GM19468 (cell line): ENCODE measurements around the gene MAN1C1.

Experiments
- ATAC-seq: cut with Tn5 transposase; IDR thresholded peaks from one replicate; pipeline ENCODE4 v1.9.1; 2021; ENCODE audit warnings: mild to moderate bottlenecking, moderate library complexity, moderate number of reproducible peaks; ENCODE audit not compliant: unreplicated experiment; ENCODE audit errors: extremely low read depth

MAN1C1 gene

DNA sequence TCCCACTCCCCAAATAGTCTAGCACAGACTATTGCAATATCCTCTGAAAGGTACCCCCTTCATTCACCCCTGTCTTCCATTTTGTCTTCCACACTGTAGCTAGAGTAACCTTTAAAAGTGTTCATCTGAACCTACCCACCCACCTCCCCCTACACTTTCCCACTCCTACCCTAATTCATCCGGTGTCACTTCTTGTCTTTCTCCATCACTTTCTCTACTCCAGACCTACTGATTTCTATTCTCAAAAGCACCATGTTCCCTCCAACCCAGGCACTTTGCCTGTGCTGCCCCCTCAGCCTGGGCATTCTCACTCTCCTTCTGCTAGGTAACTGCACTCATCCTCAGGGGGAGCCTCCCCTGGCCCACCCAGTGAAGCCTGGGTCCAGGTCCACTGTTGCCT lies 4.7 kb upstream of the MAN1C1 start:
- no peak for ATAC-seq

DNA sequence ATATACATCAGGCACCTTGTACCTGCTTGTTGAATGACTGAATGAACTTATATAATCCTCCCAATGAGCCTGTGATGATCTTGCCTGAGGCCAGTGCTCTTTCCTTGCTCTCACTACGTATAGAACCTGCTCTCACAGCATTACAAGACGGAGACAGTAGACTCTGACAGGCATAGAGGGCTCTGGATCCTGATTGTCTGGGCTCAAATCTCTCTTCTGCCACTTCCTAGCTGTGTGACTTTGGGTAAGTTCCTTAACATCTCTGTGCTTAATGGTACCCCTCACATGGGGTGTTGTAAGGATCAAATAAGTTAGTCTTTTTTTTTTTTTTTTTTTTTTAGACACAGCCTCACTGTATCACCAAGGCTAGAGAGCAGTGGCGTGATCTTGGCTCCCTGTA lies 4.2 kb upstream of the MAN1C1 start:
- no peak for ATAC-seq

DNA sequence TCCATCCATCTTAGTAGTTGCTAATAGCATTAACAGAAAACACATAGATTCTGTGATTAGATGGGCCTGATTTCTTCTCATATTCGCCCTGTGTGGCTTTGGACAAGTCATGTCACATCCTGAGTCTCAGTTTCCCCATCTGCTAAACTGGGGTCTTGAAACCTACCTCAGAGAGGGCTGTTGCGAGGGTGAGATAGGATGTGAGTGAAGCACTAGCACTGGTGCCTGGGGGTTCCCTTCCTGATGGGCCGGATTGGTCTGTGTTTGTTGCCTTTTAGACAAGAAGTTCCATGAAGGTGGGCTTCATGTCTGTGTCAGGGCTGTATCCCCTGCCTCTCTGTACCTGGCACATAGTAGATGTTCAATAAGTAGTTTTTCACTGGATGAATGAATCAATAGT lies 3.5 kb upstream of the MAN1C1 start:
- no peak for ATAC-seq

DNA sequence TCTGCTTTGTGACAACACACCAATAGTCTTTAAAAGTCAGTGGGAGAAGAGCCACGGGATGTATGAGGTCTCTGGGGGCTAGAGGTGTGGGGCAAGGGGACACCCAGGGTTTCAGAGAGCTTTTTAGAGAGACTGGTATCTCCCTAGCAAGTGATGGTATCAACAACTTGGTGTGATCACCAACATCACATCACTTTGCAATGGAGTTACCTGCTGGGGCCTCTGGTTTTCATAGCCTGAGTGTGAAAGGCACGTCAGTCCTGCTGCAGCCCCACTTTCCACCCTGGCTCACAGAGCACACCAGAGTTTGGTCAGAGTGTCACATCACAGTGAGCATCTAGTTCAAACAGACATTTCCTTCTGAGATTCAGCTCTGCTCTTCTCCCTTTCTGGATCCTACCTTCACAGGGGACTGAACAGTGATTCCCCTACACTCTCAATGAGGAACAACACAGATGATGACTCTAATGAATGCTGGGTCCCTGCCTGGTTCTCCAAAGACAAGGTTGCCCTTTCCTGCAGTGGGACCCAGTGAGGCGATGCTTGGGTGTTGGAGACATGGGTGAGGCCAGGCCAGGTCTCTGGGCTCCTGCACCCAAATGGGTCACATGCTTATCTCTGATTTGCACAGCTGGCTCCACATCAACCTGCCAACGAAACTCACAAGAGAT lies 2.0 kb upstream of the MAN1C1 start:
- no peak for ATAC-seq

DNA sequence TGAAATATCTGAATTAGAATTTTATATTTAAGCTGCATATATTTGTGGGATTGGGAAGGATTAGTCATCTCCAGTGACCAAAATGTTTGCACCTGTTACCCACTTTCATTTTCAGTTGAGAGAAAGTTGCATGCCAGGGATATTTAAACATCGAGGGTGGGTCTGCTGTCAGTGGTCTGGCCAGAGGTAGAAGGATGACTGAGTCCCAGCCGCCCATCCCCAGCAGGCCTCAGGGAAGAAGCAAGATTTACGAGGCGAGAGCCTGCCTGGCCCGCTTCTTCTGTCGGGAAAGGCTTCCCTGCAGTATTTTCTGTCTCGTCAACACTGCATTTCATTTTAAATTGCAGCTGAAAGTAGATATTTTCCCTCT lies 1.4 kb upstream of the MAN1C1 start:
- no peak for ATAC-seq

DNA sequence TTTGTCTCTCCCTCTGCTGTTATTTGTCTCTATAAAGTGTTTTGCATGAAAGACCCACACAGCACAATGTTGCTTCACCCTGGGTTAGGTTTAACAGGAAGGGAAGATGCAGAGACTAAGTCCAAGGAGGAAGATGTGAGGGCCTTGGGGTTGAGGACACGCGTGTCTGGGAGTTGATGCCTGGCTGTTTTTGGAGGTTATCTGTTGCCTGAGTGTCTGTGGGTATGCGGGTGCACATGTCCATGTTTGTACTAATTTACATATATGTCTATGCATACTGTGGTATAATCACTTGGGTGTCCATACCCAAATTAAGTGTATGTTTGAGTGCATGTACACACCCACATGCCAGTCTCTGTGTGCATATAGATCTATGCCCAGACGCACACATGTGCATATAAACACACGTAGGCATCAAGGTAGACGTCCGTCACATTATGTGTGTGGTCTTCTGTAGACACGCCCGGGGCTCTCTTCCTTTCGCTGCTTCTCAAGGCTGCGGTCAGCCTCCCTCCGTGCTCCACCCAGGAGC lies 962 bp upstream of the MAN1C1 start:
- ATAC-seq, result no peak

DNA sequence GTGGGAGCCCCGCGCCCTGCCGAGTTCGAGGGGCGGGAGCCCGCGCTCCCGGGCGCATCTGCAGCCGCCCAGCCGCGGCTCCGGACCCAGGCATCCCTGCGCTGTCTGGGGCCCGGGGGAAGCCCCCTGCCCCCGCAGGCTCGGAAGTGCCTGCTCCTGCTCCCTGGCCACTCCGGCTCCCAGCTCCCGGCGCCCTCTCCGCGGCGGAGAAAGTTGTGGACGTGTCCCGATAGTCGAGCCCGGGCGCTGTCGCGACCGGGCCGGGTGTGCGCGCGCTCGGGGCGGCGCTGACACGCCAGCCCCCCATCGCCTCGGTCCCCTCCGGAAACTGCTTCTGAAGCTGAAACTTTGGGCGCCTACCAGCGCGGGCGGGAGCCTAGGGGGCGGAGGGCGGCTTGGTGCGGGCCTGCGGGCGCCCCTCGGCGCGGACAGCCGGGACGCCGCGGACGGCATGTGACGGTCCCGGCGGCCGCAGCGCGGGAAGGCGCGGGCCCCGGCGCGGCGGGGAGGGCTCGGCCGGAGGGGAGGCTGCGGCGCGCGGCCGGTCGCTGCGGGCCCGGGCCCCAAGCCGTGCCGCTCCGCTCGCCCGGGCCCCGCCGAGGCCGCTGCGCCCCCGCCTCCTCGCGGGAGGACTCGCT lies 515 bp downstream of the MAN1C1 start:
- no peak for ATAC-seq

DNA sequence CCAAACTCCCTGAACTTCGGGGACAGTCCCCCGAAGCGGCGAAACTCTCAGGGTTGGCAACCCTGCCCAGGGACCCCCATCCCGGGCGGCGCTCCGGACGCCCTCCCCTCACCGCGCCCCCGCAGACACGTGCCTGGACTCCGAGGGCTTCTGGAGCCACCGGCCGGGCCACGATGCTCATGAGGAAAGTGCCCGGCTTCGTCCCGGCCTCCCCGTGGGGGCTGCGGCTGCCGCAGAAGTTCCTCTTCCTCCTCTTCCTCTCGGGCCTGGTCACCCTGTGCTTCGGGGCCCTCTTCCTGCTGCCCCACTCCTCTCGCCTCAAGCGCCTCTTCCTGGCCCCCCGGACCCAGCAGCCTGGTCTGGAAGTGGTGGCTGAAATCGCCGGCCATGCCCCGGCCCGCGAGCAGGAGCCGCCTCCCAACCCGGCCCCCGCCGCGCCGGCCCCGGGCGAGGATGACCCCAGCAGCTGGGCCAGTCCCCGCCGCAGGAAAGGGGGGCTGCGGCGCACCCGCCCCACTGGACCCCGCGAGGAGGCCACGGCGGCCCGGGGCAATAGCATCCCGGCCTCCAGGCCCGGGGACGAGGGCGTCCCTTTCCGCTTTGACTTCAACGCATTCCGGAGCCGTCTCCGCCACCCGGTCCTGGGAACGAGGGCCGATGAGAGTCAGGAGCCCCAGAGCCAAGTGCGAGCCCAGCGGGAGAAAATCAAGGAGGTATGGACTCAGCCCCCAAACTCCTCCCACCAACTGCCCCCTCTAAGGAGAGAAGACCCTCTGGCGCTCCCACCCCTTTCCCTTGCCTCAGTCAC lies 1.2 kb downstream of the MAN1C1 start:
- ATAC-seq, result no peak

DNA sequence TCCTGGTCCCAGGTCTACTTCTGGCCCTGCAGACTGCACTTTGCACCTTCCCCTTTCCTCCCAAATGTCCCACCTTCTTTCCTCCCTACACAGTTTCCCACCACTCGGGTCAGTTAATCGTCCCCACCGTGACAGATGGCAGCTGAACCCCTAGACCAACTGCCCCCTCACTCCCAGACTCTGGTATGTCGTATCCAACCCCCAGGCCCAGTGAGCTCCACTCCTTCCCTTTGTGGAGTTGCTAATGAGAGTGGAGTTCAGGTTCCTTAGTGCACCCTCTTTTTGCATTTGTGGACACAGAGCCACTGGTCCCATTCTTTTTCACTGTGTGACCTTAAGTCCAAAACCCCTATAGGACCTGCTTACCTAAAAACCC lies 1.8 kb downstream of the MAN1C1 start:
- no peak for ATAC-seq

DNA sequence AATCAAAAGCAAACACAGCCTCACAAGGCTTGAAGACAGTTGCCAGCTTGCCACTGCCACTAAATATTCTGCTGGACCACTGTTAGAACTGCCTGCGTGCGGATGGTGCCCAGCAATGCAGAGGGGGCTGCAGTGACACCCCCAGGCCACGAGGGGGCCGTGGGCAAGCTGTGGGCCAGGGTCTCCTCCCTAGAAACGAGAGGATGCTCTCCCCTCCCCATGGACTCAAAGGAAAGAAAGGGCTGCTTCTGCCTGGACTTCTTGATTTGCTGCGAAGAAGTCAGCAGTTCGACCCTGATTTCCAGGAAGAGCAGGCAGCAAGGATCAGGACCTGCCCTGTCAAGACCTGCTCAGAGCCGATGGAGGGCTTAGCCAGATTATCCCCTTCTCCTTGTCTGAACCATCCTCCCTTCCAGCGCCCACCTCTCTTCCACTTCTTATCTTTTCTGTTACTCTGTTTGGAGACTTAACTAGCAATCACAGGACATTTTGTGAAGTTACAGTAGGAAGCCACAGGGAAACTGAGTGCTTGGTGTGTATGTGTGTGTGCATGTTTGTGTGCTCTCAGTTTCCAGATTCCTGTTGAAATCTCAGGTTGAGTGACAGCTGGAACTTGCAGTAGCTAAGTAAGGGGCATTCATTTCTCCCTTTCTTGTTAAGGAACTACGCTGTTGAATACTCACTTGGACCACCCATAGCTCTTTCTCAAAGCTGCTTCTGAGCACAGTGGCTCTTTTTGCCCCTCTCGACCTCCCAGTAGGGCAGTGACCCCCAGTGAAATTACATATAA lies 2.7 kb downstream of the MAN1C1 start:
- ATAC-seq, result no peak

DNA sequence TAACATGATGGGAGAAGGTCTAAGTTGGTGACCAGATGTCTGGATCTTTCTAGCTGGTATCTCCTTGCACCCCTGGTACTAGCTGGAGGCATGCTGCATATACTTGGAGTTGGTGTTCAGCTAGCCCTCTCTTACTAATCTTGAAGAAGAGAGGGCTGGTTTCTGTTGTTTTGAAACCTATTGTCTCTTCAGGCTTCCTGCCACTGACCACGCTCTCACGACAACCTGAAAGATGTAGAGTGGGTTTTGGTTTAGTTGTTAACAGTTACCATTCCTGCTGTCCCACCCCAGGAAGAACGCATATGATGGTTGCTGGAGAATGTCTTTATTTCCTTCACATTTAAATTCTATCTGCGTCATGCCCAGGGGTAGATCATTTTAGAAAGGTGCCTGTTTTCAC lies 3.6 kb downstream of the MAN1C1 start:
- ATAC-seq, result no peak

DNA sequence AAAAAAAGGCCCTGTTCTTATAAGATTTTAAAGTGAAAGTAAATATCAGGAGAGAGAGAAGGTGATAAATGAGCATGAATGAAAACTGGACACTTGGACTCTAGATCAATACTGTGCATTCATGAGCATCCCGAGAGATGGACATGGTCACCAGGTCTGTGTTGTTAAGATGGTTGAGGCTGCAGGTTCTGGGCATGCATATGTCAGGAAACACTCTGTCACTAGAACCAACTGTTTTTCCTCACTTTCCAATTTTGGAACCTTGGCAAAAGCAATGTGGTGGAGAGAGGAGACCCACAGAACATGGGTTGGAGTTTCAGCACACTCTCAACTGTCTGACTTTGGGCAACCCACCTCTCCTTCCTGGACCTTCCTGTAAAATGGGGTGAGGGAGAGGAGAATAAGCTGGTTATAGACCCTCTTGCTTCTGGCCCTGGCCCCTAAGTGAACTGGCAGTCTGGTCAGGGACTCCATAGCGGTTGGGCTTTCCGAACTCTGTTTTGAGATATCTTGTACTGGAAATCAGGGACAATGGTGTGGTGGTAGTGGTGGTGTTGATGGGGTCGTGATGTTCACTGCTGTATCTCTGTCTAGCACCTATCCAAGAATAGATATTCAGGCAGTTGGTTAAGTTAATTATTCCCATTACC lies 4.2 kb downstream of the MAN1C1 start:
- ATAC-seq, result no peak

DNA sequence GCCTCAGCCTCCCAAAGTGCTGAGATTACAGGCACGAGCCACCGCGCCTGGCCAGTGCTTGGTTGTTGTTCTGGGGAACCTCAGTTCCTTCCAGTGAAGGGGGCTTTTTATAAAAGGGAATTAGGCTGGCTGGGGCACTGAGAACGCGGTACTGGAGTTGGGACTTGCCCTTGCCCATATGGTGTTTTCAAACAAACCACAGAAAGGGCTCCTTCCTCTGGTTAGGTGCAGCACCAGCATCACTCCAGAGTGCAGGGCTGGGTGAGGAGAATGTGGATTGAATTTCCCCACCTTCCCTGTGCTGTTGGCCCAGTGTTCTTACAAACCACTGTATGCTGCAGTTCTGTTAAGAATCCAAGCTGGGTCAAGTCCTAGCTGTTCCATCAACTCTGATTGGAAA lies 5.3 kb downstream of the MAN1C1 start:
- ATAC-seq, result no peak

DNA sequence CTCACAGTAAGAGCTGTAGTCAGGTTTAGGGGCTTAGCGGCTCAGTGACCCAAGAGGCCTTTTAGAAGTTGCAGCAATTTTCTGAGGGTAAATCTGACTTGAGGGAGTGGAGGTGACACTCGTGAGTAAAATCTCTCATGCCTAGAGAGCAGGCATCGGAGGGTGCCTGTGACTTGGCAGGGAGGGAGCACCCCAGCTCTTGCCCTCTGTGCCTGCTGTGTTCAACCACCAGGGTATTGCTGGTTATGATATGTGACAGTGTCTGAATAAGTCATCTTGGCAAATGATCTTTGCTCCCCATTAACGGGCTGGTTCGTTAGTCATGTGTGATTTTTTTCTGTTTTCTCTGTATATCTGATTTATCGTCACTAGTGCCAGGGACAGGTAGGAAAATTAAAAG lies 5.9 kb downstream of the MAN1C1 start:
- ATAC-seq, result no peak

DNA sequence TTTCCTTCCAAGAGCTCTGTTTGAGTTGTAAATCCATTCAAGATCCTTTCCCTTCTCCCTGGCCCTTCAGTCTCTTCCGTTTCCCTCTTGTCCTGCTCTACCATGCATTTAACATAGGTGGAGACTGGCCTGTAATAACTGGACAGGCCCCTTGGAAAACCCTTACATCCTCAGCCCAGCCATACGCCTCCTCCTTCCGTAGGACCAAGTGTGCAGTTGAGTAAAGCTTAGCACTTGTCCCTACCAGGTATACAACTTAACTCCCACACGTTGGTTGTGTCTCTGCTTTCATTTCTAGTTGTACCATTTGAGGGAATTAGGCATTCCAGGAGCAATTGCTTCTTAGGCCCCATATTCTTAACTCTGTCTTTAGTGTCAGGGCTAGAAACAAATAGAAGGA lies 6.4 kb downstream of the MAN1C1 start:
- ATAC-seq, result no peak

DNA sequence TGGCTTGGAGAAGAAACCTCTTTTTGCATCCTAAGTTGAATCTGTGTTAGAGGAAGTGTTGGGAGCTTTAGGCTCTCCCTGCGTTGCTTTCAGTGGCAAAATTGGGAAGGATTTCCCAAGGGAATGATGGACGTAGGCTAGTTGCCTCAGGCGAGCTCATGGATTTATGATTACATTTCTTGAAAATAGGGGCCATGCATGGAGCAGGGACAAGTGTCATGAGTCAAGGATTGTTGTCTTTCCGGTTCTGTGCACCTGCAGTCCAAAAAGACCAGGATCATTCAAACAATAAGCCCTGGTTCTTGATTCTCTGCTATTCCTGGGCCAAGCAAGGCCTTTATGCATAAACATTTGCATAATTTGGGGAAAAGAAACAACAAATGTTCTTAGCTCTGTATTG lies 7.1 kb downstream of the MAN1C1 start:
- no peak for ATAC-seq

DNA sequence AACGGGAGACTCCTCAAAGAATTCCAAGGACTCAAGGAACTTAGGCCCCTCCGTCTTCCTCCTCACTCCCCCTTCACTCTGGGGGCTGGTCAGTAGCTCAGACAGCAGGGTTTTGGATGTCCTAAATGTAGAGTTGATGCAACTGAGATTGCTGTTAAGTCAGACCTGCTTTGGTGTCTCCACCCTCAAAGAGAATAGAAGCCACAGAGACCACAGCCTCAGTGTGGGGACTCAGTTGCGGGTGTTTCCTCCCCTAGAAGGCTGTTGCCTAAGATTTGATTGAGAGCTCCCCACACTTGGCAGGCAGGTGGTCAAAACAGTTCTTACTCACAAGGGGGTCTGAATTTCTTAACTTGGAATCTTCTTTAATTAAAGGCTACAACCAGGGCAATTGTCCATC lies 7.6 kb downstream of the MAN1C1 start:
- no peak for ATAC-seq

DNA sequence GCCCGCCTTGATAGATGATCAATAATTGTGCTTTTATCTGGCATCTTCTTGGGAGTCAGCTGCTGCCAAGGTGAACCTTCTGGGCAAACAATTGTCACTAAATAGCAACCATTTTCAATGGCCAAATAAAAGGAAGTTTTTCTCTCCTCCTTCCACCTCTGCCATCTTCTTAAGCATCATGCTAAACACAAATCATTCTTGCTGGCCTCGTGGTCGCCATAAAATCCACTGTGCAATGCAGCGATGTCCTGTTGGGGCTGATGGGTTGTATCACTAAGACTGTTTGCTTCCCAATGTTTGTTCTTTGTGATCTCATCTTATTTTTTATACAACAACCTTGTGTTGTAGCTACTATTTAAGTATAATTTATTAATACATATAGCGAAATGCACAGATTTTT lies 8.0 kb downstream of the MAN1C1 start:
- ATAC-seq, result no peak

DNA sequence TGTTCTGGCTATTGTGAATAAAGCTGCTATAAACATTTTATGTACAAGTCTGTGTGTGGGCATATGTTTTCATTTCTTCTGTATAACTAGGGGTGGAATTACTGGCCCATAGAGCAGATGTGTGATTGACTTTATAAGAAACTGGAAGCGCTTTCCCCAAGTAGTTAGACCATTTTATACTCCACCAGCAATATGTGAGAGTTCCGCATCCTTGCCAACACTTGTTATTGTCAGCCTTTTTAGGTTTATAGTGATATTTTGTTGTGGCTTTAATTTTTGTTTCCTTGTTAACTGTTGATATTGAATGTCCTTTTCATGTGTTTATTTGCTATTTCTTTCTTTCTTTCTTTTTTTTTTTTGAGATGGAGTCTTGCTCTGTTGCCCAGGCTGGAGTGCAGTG lies 9.4 kb downstream of the MAN1C1 start:
- ATAC-seq, result no peak

DNA sequence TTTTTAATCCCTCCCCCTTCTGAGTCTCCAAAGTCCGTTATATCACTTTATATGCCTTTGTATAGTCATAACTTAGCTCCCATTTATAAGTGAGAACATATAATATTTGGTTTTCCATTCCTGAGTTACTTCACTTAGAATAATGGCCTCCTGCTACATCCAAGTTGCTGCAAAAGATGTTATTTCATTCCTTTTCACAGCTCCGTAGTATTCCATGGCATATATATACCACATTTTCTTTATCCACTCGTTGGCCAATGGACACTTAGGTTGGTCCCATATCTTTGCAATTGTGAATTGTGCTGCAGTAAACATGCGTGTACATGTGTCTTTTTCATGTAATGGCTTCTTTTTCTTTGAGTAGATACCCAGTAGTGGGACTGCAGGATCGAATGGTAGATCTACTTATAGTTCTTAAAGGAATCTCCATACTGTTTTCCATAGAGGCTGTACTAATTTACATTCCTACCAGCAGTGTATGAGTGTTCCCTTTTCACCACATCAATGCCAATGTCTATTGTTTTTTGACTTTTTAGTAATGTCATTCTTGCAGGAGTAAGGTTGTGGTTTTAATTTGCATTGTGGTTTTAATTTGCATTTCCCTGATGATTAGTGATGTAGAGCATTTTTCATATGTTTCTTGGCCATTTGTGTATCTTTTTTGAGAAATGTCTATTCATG lies 12.3 kb downstream of the MAN1C1 start:
- ATAC-seq, result no peak
